ENCODE data around the gene NUSAP1.

GRCh38 chr15:41332194-41333025, at the start of gene NUSAP1, which contains the start of gene OIP5:
- TF ChIP-seq YY1 (IDR thresholded peaks at IDR 0.05; ENCODE audit: insufficient read depth, insufficient read length) = peak; percentile 76
- no peak for TF ChIP-seq SUZ12 (IDR thresholded peaks at IDR 0.05; ENCODE audit: extremely low read depth, insufficient read depth, insufficient read length)

Measured in NT2/D1 (cell line).